ENCODE data around the gene LMO2.

LMO2 gene

DNA sequence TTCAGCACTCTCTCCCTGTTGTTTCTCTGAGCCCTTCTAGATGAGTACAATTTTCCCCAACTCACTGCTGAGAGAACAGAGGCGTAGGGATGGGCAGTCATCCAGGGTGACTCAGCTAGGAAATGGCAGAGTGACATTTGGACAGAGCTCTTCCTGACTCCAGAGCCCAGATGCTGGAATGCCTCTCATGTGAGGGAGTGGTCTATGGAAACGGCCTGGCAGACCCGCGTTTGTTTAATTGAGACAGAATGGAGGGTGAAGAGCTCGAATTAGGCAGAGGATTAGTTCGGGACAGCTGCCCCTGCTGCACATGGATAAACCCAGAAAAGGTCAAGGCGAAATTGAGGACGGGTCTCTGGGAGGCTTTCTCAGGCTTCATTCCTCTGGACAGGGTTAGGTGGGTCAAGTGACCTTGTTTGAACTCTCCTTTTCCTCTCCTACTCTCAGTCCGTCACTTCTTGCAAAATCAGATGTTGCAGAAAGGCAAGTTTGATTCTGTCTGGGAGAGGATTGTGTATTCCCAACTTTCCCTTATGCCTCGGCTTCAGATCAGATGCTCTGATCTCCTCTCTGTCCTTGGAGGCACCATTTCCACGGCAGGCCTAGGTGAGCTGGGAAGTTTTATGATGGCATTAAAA lies 7.6 kb upstream of the LMO2 start:
- peaks cover 16% of the 10 kb centered on the region for H3K4me1 ChIP-seq (ENCODE audit: control insufficient read depth, insufficient read depth, low read length)
- H3K9me3 ChIP-seq (ENCODE audit: control insufficient read depth in 2 of 2, low read length in 2 of 2): no peaks in the 10 kb centered on the region
- no peak overlapping the region for H3K27ac ChIP-seq (ENCODE audit: low read length)
- no peaks in the 10 kb centered on the region for H3K36me3 ChIP-seq (ENCODE audit: control insufficient read depth in 2 of 2, insufficient read depth in 2 of 2, low read length in 2 of 2)
- no peak overlapping the region for H3K9ac ChIP-seq (ENCODE audit: low read length in 2 of 2)
- H3K4me3 ChIP-seq (ENCODE audit: low read length in 2 of 2): peak overlapping the region in 1 of 2 donors; percentile 8
- peaks cover 0 to 3% of the 10 kb centered on the region in 2 donors for H3K27me3 ChIP-seq (ENCODE audit: control insufficient read depth in 1 of 2, insufficient read depth in 2 of 2, low read length in 2 of 2)

DNA sequence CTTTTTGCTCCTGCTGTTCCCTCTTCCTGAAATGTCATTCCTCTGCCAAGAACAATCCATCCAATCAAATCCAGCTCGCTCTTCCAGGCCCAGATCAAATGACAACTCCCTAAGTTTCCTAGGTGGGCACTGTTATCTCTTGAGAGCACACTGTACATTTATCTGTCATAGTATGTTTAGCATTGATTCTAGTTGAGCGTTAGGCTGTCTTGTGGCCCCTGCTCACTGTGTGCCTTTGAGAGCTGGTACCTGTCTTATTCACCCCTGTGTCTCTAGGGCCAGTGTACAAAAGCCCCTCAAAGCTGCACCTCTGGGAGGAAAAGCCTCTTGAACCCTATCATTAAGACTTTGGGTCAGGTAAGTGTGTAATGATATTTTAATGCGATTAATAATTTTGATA lies 7.1 kb upstream of the LMO2 start:
- Histone ChIP-seq H3K36me3 (ENCODE audit: control insufficient read depth in 2 of 2, insufficient read depth in 2 of 2, low read length in 2 of 2) (no peaks in the 10 kb centered on the region), H3K4me3 (ENCODE audit: low read length in 2 of 2) (no peak overlapping the region), H3K27me3 (ENCODE audit: control insufficient read depth in 1 of 2, insufficient read depth in 2 of 2, low read length in 2 of 2) (peaks cover 0 to 3% of the 10 kb centered on the region in 2 donors), H3K27ac (ENCODE audit: low read length) (no peak overlapping the region), H3K9me3 (ENCODE audit: control insufficient read depth in 2 of 2, low read length in 2 of 2) (no peaks in the 10 kb centered on the region), H3K4me1 (ENCODE audit: control insufficient read depth, insufficient read depth, low read length) (peaks cover 16% of the 10 kb centered on the region), H3K9ac (ENCODE audit: low read length in 2 of 2) (no peak overlapping the region)

DNA sequence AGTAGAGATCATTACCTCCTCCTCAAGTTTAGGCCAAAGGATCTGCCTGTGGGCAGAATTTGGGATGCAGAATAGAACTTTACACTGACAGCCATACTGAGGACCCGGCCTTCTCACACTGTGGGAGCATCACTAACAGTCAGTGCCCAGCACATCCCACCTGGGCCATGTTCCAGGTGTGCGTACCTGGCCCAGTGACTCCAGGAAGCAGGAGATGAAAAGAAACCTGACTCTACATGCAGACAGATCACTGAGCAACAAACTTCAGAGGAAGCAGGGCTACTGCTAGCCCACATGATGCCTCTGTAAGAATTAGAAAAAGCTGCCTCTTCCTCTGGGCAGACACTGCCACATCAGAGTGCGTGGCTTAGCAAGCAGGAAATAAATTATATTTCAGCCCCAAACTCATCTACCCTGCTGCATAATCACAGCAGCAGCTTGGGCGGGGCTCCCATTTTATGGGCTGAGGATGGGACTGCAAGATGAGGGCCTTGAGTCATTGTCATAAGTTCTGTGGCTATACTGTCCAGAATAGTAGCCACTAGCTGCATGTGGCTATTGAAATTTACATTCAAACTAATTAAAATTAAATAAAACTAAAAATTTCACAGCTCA lies 6.0 kb upstream of the LMO2 start:
- Histone ChIP-seq H3K9ac (ENCODE audit: low read length in 2 of 2) (no peak overlapping the region), H3K4me3 (ENCODE audit: low read length in 2 of 2) (no peak overlapping the region), H3K27ac (ENCODE audit: low read length) (no peak overlapping the region), H3K9me3 (ENCODE audit: control insufficient read depth in 2 of 2, low read length in 2 of 2) (no peaks in the 10 kb centered on the region), H3K4me1 (ENCODE audit: control insufficient read depth, insufficient read depth, low read length) (peaks cover 16% of the 10 kb centered on the region), H3K27me3 (ENCODE audit: control insufficient read depth in 1 of 2, insufficient read depth in 2 of 2, low read length in 2 of 2) (peaks cover 0 to 3% of the 10 kb centered on the region in 2 donors), H3K36me3 (ENCODE audit: control insufficient read depth in 2 of 2, insufficient read depth in 2 of 2, low read length in 2 of 2) (no peaks in the 10 kb centered on the region)

DNA sequence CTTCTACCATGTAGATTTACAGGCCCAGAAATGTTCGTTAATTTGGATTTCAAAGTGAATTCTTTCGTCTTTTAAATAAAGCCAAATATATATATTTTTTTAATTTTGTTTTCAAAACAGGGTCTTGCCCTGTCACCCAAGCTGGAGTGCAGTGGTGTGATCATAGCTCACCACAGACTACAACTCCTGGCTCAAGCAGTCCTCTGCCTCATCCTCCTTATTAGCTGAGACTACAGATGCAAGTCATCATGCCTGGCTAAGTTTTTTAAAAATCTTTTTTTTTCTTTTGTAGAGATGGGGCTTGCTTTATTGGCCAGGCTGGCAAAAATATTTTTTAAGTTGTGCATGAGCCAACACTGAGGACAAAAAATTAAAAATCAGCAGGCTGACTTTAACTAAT lies 5.0 kb upstream of the LMO2 start:
- Histone ChIP-seq H3K9ac (ENCODE audit: low read length in 2 of 2) (no peak overlapping the region), H3K27me3 (ENCODE audit: control insufficient read depth in 1 of 2, insufficient read depth in 2 of 2, low read length in 2 of 2) (peaks cover 0 to 3% of the 10 kb centered on the region in 2 donors), H3K9me3 (ENCODE audit: control insufficient read depth in 2 of 2, low read length in 2 of 2) (no peaks in the 10 kb centered on the region), H3K27ac (ENCODE audit: low read length) (no peak overlapping the region), H3K4me1 (ENCODE audit: control insufficient read depth, insufficient read depth, low read length) (peaks cover 16% of the 10 kb centered on the region), H3K4me3 (ENCODE audit: low read length in 2 of 2) (no peak overlapping the region), H3K36me3 (ENCODE audit: control insufficient read depth in 2 of 2, insufficient read depth in 2 of 2, low read length in 2 of 2) (no peaks in the 10 kb centered on the region)

DNA sequence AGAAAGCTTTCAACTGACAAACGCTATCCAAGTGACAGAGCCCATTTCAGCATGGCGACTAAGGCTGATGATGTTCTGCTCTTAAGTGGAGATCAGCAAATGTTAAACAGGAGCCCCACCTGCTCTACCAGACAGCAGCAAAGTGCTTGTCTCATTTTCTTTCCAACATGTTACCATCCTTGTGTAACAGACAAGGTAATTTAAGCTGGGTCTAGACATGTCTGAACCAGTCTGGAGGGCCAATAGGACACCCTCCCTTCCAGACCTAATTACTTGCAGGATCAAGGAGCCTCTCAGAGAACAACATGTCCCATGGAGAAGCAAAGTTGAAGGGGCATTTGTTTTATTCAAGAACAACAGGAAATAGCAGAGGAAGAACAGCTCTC lies 3.9 kb upstream of the LMO2 start:
- Histone ChIP-seq H3K27me3 (ENCODE audit: control insufficient read depth in 1 of 2, insufficient read depth in 2 of 2, low read length in 2 of 2) (no peaks in the 10 kb centered on the region), H3K4me1 (ENCODE audit: control insufficient read depth, insufficient read depth, low read length) (peaks cover 16% of the 10 kb centered on the region), H3K4me3 (ENCODE audit: low read length in 2 of 2) (no peak overlapping the region), H3K9me3 (ENCODE audit: control insufficient read depth in 2 of 2, low read length in 2 of 2) (no peaks in the 10 kb centered on the region), H3K36me3 (ENCODE audit: control insufficient read depth in 2 of 2, insufficient read depth in 2 of 2, low read length in 2 of 2) (no peaks in the 10 kb centered on the region), H3K27ac (ENCODE audit: low read length) (no peak overlapping the region), H3K9ac (ENCODE audit: low read length in 2 of 2) (no peak overlapping the region)

DNA sequence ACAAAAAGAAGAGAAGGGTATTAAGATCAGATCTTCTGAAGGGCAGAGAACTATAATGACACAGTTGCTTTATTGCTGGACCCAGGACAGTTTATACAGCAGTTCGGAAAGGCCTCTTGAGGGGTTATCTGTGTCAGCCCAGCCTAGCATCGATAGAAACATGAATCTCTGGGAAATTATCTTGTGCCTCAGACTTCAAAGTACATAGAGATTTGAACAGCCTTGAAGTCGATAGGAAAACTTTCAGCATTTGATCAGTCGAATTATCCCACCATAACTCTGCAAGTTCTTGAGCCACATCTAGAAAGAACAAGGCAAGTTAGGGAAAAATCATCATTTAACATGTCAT lies 2.5 kb upstream of the LMO2 start:
- no peak overlapping the region for H3K27ac ChIP-seq (ENCODE audit: low read length)
- no peak overlapping the region for H3K9ac ChIP-seq (ENCODE audit: low read length in 2 of 2)
- no peaks in the 10 kb centered on the region for H3K27me3 ChIP-seq (ENCODE audit: control insufficient read depth in 1 of 2, insufficient read depth in 2 of 2, low read length in 2 of 2)
- H3K4me1 ChIP-seq (ENCODE audit: control insufficient read depth, insufficient read depth, low read length): peaks cover 9% of the 10 kb centered on the region
- no peaks in the 10 kb centered on the region for H3K9me3 ChIP-seq (ENCODE audit: control insufficient read depth in 2 of 2, low read length in 2 of 2)
- no peaks in the 10 kb centered on the region for H3K36me3 ChIP-seq (ENCODE audit: control insufficient read depth in 2 of 2, insufficient read depth in 2 of 2, low read length in 2 of 2)
- H3K4me3 ChIP-seq (ENCODE audit: low read length in 2 of 2): no peak overlapping the region

DNA sequence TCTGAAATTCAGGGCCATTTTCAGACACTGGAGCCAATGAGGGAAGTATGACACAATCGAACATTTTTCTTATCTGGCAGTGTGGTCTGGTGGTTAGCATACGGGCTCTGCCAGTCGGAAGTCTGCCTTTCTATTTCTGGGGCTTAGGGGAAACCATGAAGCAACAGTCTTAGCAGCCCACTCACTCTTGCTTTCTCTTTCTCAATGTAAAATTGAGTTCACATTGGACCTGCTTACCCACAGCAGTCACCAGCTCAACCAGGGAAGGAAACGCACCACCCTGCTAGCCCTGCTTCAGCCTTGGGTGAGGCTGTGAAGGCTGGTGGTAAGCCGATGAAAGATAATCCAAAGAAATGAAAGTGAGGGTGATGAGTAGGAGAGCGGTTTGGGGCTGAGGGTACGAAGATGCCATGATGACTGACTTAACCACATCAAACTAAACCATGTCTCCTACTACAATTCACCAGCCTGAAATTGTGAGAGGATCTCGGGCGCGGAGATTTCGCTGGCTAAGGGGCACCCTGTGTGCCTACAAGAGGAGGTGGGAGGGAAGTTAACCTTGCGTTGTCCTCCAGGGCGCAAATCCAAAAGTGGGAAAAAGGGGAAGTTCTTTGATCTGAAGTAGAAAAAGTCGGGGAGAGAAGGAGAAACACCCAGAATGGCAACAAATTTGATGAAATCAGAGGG lies 2.0 kb upstream of the LMO2 start:
- peaks cover 6% of the 10 kb centered on the region for H3K4me1 ChIP-seq (ENCODE audit: control insufficient read depth, insufficient read depth, low read length)
- no peaks in the 10 kb centered on the region for H3K36me3 ChIP-seq (ENCODE audit: control insufficient read depth in 2 of 2, insufficient read depth in 2 of 2, low read length in 2 of 2)
- H3K9ac ChIP-seq (ENCODE audit: low read length in 2 of 2): no peak overlapping the region
- no peak overlapping the region for H3K27ac ChIP-seq (ENCODE audit: low read length)
- H3K9me3 ChIP-seq (ENCODE audit: control insufficient read depth in 2 of 2, low read length in 2 of 2): no peaks in the 10 kb centered on the region
- no peaks in the 10 kb centered on the region for H3K27me3 ChIP-seq (ENCODE audit: control insufficient read depth in 1 of 2, insufficient read depth in 2 of 2, low read length in 2 of 2)
- H3K4me3 ChIP-seq (ENCODE audit: low read length in 2 of 2): no peak overlapping the region

DNA sequence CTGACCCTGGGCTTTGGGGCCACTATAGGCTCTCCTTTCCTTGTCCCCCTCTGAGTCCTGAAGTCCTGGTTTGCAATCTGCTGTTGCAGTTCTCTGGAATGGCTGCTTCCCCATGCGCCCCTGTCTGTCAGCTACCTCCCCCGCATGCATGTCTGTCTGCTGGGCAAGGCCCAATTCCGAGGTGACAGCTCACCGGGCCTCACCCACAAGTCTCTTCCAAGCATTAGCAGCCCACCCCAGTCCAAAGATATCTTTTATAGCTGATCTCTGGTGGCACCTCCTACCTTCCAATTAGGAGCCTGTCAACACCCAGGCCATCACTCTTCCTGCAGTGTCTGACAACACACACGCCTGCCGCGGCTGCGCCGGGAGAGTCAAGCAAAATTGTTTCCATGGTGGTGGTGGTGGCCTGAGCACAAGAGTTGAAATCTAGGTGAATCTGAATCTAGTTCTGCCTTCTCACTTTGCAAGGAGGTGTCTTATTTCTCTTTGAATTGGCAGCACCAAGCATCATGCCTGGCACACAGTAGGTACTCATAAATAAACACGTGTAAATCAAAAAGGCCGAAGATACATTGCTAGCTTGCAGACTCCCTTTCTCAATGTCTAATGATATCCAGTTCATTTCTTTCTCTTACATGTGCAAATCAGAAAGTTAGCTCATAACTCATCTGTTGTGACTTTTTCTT lies 1.2 kb upstream of the LMO2 start:
- no peak overlapping the region for H3K27ac ChIP-seq (ENCODE audit: low read length)
- peaks cover 3% of the 10 kb centered on the region for H3K4me1 ChIP-seq (ENCODE audit: control insufficient read depth, insufficient read depth, low read length)
- no peak overlapping the region for H3K9ac ChIP-seq (ENCODE audit: low read length in 2 of 2)
- H3K9me3 ChIP-seq (ENCODE audit: control insufficient read depth in 2 of 2, low read length in 2 of 2): no peaks in the 10 kb centered on the region
- H3K27me3 ChIP-seq (ENCODE audit: control insufficient read depth in 1 of 2, insufficient read depth in 2 of 2, low read length in 2 of 2): no peaks in the 10 kb centered on the region
- H3K36me3 ChIP-seq (ENCODE audit: control insufficient read depth in 2 of 2, insufficient read depth in 2 of 2, low read length in 2 of 2): no peaks in the 10 kb centered on the region
- no peak overlapping the region for H3K4me3 ChIP-seq (ENCODE audit: low read length in 2 of 2)

DNA sequence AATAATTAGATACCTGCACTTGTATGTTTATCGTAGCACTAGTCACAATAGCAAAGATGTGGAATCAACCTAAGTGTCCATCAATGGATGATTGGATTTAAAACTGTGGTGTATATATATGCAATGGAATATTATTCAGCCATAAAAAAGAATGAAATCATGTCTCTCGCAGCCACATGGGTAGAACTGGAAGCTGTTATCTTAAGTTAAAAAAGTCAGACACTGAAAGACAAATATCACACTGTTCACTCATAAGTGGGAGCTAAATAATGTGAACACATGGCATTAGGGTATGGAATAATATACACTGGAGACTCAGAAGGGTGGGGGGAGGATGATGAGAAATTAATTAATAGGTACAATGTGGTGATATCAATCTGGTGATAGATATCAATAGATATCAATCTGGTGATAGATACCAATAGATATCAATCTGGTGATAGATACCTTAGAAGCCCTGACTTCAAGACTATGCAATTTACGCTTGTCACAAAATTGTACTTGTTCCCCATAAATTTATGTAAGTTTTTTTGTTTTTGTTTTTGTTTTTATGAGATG lies 2.0 kb downstream of the LMO2 start:
- Histone ChIP-seq H3K27me3 (ENCODE audit: control insufficient read depth in 1 of 2, insufficient read depth in 2 of 2, low read length in 2 of 2) (no peaks in the 10 kb centered on the region), H3K27ac (ENCODE audit: low read length) (no peak overlapping the region), H3K9ac (ENCODE audit: low read length in 2 of 2) (no peak overlapping the region), H3K4me1 (ENCODE audit: control insufficient read depth, insufficient read depth, low read length) (no peaks in the 10 kb centered on the region), H3K9me3 (ENCODE audit: control insufficient read depth in 2 of 2, low read length in 2 of 2) (no peaks in the 10 kb centered on the region), H3K36me3 (ENCODE audit: control insufficient read depth in 2 of 2, insufficient read depth in 2 of 2, low read length in 2 of 2) (no peaks in the 10 kb centered on the region), H3K4me3 (ENCODE audit: low read length in 2 of 2) (no peak overlapping the region)

DNA sequence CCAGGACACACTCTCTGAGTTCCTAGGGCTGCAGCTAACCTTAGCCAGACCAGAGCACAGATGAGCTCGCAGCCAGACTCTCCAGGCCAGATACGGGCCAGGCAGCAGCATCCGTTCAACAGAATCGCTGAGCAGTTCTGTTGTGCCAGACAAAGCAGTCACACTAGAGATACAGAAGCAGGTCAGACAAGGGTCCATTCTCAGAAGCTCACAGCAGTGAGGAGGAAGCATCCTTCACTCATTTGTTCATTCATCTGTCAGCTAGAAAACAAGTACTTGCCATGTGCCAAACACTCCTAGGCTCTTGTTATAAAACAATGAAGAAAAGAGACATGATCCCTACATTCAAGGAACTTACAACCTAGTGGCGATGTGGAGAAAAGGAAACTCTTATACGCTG lies 2.6 kb downstream of the LMO2 start:
- no peaks in the 10 kb centered on the region for H3K9me3 ChIP-seq (ENCODE audit: control insufficient read depth in 2 of 2, low read length in 2 of 2)
- H3K9ac ChIP-seq (ENCODE audit: low read length in 2 of 2): no peak overlapping the region
- no peaks in the 10 kb centered on the region for H3K27me3 ChIP-seq (ENCODE audit: control insufficient read depth in 1 of 2, insufficient read depth in 2 of 2, low read length in 2 of 2)
- no peak overlapping the region for H3K4me3 ChIP-seq (ENCODE audit: low read length in 2 of 2)
- no peak overlapping the region for H3K27ac ChIP-seq (ENCODE audit: low read length)
- H3K36me3 ChIP-seq (ENCODE audit: control insufficient read depth in 2 of 2, insufficient read depth in 2 of 2, low read length in 2 of 2): no peaks in the 10 kb centered on the region
- no peaks in the 10 kb centered on the region for H3K4me1 ChIP-seq (ENCODE audit: control insufficient read depth, insufficient read depth, low read length)

All from stomach smooth muscle (tissue), 2 donors.